Measurements from ENCODE around the gene CCDC183.
"Not testable (repeated sequence)": the region's sequence is repeated elsewhere in the genome, so short reads cannot be mapped to it uniquely, and the experiment has no call there.

CCDC183 gene

GRCh38 chr9:136784997-136785361 is 11.2 kb upstream of the CCDC183 start:
- DNase-seq (ENCODE audit: low read depth in 2 of 2), result no peak

- not testable (repeated sequence) for DNase-seq (ENCODE audit: low read depth in 2 of 2)
Measured at GRCh38 chr9:136785565-136786355, 10.4 kb upstream of the CCDC183 start.

GRCh38 chr9:136786451-136786850 is 9.7 kb upstream of the CCDC183 start:
- DNase-seq (ENCODE audit: low read depth in 2 of 2), result no peak

GRCh38 chr9:136786983-136787382 is 9.2 kb upstream of the CCDC183 start:
- DNase-seq (ENCODE audit: low read depth in 2 of 2), result not testable (repeated sequence)

- DNase-seq (ENCODE audit: low read depth in 2 of 2), result peak; percentile 62 to 63
Measured at GRCh38 chr9:136787690-136788400, 8.3 kb upstream of the CCDC183 start.

- DNase-seq (ENCODE audit: low read depth in 2 of 2), result not testable (repeated sequence)
Measured at GRCh38 chr9:136788644-136789522, 7.3 kb upstream of the CCDC183 start.

GRCh38 chr9:136789523-136789937 is 6.6 kb upstream of the CCDC183 start:
- DNase-seq (ENCODE audit: low read depth in 2 of 2), result no peak

- peak; percentile 100 for DNase-seq (ENCODE audit: low read depth in 2 of 2)
Measured at GRCh38 chr9:136790640-136791515, 5.3 kb upstream of the CCDC183 start, which contains the start of gene TMEM141. TSS of gene TMEM141 (plus strand) at chr9:136791344. CDS start at chr9:136791371, 27 bp downstream.

GRCh38 chr9:136791516-136792276 is 4.4 kb upstream of the CCDC183 start:
- peak in 1 of 2 donors; percentile 38 for DNase-seq (ENCODE audit: low read depth in 2 of 2)

- no peak for DNase-seq (ENCODE audit: low read depth in 2 of 2)
Measured at GRCh38 chr9:136792321-136793085, 3.6 kb upstream of the CCDC183 start.

- no peak for DNase-seq (ENCODE audit: low read depth in 2 of 2)
Measured at GRCh38 chr9:136793086-136793946, 2.8 kb upstream of the CCDC183 start.

- DNase-seq (ENCODE audit: low read depth in 2 of 2), result no peak
Measured at GRCh38 chr9:136794281-136794999, 1.7 kb upstream of the CCDC183 start.

GRCh38 chr9:136795000-136795348 is 1.2 kb upstream of the CCDC183 start:
- DNase-seq (ENCODE audit: low read depth in 2 of 2), result no peak

- not testable (repeated sequence) for DNase-seq (ENCODE audit: low read depth in 2 of 2)
Measured at GRCh38 chr9:136796775-136797347, 723 bp downstream of the CCDC183 start.

GRCh38 chr9:136798708-136799078 is 2.6 kb downstream of the CCDC183 start:
- no peak for DNase-seq (ENCODE audit: low read depth in 2 of 2)

GRCh38 chr9:136799079-136799853 is 3.1 kb downstream of the CCDC183 start:
- DNase-seq (ENCODE audit: low read depth in 2 of 2), result no peak
